NCI-H510A (cell line): ENCODE measurements around the gene SOX8.

Source experiments
- DNase-seq: peaks from one replicate; lab custom pipeline; 2025; lab: John Stamatoyannopoulos, UW

Gene SOX8

DNA sequence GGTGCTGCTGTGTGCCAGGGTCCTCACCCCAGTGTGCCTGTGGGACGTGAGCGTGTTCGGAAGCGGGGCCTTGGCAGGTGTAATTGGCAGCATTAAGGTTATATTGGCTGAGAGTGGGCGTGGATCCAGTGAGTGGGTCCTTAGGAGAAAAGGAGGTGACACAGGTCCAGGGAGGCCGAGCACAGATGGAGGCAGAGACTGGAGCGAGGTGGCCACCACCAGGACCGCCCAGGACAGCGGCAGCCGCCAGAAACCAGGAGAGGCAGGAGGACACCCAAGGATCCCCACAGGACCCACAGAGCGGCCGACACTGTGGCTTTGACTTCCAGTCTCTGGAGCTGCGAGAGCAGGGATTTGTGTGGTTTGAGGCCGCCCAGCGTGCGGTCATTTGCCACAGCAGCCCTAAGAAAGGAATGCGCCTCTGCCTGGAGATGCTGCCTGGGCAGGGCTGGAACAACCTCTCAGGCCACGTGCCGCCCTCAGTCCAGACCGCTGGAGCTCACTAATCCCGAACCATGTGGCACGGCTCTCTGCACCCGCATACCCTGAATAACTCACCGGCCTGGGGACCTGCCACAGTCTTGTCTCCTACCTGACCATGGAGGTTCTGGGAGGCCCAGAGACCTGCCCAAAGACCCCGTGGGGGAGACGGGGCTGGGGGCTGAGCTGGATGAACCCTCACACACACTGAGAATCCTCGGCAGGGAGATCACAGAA, 45.4 kb downstream of the SOX8 start:
- DNase-seq = no peak

DNA sequence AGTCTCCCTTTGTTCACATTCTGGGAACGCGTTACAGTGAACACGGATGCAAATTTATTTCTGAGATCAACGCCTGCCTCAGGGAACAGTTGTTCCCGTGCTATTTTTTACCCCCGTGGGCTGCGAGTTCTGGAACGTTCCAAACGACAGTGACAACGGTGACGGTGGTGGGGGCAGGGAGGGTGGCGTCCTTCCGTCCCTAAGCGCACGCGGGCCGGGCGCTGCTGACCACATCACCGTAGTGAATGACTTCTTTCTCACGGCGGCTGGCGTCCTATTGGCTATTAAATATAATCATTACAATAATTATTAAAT, 45.9 kb downstream of the SOX8 start:
- no peak for DNase-seq

DNA sequence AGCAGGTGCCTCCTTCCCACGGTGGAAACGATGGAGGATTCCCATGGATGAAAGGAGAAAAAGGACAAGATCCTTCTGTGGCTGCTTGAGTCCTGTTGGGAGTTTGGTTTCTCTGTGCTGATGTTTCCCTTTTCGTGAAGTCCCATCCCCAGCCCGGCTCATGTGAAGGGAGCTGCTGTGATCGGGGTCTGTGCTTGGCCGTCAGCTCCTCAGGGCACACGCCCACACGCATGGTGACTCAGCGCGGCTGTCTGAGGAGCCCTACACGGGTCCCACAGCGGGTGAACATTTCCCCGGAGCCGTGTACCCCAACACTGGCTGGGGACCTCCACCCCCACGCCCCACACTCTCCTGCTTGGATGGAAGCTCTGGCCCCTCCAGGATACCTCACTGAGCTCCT, 46.5 kb downstream of the SOX8 start:
- DNase-seq = no peak

DNA sequence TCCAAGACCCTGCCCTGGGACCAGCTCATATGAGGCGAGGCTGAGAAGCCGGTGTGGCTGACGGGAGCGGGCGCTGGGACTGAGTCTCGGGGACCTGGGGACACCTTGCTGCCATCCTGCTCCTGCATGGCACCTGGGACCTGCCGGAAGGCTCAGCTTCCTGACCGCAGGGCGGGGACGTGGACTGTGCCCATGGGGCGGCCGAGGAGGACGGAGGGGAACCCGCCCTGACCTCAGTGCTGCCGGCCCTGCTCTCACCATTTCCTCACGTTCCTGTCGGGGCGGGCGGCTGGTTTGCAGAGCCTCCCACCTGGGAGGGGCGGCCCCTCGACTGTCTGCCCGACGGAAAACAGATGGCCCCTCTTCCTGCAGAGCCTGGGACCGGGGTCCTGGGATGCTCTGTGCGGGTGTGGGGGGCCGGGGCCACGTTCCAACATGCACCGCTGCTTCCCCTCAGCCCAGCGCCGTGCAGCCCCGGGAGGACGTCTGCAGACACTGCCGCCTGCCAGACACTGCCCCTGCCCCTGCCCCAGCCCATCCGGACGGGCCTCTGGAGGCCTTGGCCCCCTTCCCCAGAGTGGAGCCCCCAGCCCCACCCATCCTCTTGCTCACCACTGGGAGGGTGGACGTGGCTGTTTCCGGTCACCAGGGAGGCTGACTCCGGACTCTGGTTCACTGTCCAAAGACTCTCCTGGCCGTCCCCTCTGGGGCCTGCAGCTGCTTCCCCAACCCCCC, 47.1 kb downstream of the SOX8 start:
- no peak for DNase-seq

DNA sequence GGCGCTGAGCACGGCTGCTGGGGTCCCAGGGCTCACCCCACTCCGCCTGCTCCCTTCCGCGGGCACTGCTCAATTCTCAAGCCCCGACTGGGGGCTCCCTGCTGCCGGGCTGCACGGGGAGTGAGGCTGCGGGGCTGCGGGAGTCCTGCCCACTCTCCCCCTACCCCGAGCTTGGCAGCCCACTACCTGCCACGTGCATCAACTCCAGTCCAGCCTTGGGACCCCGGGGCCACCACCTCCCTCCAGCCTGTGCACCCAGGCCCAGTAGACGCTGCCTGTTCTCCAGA, 47.6 kb downstream of the SOX8 start:
- DNase-seq = no peak

DNA sequence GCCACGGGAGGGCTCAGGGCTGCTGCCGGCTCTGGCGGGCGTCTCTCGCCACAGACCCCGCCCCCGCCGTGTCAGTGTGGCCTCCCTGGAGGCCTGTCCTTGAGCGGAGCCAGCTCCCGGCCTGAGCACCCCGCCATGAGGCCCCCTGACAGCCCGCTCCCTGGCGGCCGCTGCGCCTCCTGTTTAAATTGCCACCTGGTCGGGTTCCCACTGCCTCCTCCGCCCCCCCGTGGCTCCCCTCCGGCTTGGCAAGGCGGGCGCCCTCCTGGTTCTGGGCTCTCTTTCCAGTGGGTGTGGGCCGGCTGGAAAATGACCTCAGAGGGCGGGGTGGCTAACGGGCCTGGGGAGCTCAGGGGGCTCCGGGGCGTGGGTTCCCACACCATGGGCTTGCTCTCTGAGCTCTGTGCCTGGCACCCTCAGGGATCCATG, 48.9 kb downstream of the SOX8 start:
- DNase-seq = no peak

DNA sequence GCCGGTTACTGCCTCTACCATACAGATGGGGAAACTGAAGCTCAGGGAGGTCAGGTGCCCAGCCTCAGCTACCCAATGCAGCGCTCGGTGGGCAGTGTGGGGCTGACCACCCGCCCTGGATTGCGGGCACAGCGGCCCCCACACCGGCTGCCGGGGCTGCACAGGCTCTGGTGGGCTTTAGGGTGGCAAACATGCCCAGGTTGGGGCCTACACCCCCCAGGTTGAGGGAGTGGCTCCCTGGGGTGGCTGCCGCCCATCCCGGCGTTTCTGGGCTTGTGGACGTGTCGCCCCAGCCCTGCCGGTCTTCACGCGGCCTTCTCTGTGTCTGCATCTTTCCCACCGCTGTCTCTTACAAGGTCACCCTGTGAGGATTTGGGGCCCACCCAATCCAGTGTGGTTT, 50.1 kb downstream of the SOX8 start:
- no peak for DNase-seq

DNA sequence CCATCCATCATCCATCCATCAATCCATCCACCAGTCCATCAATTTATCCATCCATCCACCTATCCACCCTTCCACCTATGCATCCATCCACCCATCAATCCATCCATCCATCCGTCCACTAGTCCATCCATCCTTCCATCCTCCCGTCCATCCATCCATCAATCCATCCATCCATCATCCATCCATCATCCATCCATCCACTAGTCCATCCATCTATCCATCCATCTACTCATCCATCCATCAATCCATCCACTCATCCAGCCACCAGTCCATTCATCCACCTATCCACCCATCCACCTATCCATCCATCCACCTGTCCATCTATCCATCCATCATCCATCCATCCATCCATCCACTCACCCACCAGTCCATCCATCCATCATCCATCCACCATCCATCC, 51.0 kb downstream of the SOX8 start:
- no peak for DNase-seq

DNA sequence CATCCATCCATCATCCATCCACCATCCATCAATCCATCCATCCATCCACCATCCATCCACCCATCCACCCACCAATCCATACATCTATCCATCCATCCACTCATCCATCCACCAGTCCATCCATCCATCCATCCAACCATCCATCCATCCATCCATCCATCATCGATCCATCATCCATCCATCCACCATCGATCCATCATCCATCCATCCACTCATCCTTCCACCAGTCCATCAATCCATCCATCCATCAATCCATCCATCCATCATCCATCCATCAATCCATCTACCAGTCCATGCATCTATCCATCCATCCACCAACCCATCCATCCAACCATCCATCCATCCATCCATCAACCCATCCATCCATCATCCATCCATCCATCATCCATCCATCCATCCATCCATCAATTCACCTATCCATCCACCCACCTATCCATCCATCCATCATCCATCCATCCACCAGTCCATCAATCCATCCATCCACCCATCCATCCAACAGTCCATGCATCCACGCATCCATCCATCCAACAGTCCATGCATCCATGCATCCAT, 51.6 kb downstream of the SOX8 start:
- no peak for DNase-seq

DNA sequence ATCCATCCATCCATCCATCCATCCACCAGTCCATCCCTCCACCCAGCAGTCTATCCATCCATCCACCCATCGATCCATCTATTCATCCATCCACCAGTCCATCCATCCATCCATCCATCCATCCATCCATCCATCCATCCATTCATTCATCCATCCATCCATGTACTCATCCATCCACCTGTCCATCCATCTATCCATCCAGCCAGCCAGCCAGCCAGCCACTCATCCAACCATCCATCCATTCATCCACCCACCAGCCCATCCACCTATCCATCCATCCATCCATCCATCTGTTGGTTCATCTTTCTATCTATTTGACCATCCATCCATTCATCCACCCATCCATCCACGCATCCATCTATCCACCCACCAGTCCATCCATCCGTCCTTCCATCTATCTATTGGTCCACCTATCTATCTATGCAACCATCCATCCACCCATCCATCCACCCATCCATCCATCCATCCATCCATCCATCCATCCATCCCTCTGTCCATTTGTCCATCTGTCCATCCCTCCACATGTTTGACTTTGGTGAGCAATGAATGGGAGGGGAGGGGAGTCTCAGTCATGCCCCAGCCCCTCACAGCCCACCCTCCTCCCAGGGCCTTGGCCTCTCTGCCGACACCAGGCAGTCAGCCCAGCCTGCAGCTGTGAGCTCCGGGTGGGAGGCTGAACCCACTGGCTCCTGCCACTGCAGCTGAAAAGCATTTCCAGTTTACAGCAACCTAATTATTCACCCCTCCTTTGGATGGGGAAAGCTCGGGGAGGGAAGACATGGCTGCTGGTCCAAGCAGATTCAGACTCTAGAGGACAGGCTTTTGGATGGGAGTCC, 52.9 kb downstream of the SOX8 start:
- no peak for DNase-seq

DNA sequence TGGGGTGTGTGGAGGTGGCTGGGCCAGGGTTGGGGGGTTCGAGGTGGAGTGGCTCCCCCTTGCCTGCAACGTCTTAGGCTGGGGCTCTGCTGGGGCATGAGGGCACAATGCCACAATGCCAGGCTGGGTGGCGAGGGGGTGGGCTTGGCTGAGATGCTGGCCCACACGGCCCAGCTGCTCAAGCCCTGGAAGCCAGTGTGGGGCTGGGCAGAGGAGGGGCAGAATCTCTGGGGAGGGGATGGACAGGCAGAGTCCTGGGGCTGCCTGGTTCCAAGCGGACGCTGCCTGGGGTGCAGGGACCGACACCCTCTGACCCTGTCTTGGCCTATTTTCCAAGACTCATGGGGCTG, 53.5 kb downstream of the SOX8 start:
- no peak for DNase-seq

DNA sequence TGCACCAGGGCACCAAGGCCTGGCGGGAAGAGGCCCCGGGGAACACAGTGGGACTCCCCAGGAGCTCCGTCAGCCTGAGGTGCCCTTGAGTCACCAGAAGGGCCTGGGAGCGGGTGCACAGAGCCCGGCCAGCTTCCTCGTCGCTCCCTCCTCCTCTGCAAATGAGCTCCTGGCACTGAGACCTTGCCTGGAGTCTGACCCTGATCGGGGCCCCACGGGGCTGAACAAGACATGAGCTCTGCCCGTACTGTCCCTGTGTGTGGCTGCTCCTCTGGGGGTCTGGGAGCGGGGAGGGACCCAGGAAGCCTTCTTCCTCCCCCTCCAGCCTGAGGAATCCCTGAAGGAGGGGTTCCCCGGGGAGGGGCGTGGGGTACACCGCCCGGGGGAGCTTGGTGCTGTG, 54.6 kb downstream of the SOX8 start:
- DNase-seq = no peak
